NCI-H774 (cell line): Measurements from ENCODE around the gene CANT1.
"Not testable (repeated sequence)": the region's sequence is repeated elsewhere in the genome, so short reads cannot be mapped to it uniquely, and the experiment has no call there.

Source experiments
- DNase-seq: peaks from one replicate; lab custom pipeline; 2025; lab: John Stamatoyannopoulos, UW

CANT1 gene

GRCh38 chr17:79027274-79027924 lies 17.8 kb upstream of the CANT1 start:
- DNase-seq: no peak

GRCh38 chr17:79026376-79027273 lies 17.1 kb upstream of the CANT1 start:
- no peak for DNase-seq

- no peak for DNase-seq
These were observed 15.6 kb upstream of the CANT1 start for GRCh38 chr17:79024901-79025737.

- DNase-seq: no peak
These were observed 14.6 kb upstream of the CANT1 start, which contains the start of gene C1QTNF1 for GRCh38 chr17:79023886-79024771. TSS of gene C1QTNF1 (plus strand) at chr17:79024169. CDS start at chr17:79043969, 19,800 bp downstream.

- no peak for DNase-seq
These were observed 13.7 kb upstream of the CANT1 start for GRCh38 chr17:79023180-79023705.

GRCh38 chr17:79022507-79022991 lies 13.0 kb upstream of the CANT1 start:
- no peak for DNase-seq

- not testable (repeated sequence) for DNase-seq
These were observed 12.4 kb upstream of the CANT1 start for GRCh38 chr17:79021929-79022328.

- no peak for DNase-seq
These were observed 11.2 kb upstream of the CANT1 start for GRCh38 chr17:79020631-79021301.

GRCh38 chr17:79019632-79020584 lies 10.3 kb upstream of the CANT1 start:
- DNase-seq: peak; percentile 53

GRCh38 chr17:79019261-79019631 lies 9.7 kb upstream of the CANT1 start:
- no peak for DNase-seq

GRCh38 chr17:79018370-79018695 lies 8.8 kb upstream of the CANT1 start:
- no peak for DNase-seq

GRCh38 chr17:79017546-79018369 lies 8.2 kb upstream of the CANT1 start:
- DNase-seq: no peak

- DNase-seq: no peak
These were observed 4.7 kb upstream of the CANT1 start for GRCh38 chr17:79014158-79014758.

GRCh38 chr17:79012563-79013134 lies 3.1 kb upstream of the CANT1 start:
- no peak for DNase-seq

GRCh38 chr17:79011451-79012147 lies 2.0 kb upstream of the CANT1 start:
- no peak for DNase-seq

GRCh38 chr17:79010304-79010646 lies 711 bp upstream of the CANT1 start:
- no peak for DNase-seq
